Measurements from ENCODE around the gene CAPN13. TPM values are rescaled to one million over a fixed set of nuclear protein-coding genes. Genes with fewer than 3 reads are reported as not detected.

Gene CAPN13
- total RNA-seq, 1 experiment from 2014 or later, result not detected

DNA sequence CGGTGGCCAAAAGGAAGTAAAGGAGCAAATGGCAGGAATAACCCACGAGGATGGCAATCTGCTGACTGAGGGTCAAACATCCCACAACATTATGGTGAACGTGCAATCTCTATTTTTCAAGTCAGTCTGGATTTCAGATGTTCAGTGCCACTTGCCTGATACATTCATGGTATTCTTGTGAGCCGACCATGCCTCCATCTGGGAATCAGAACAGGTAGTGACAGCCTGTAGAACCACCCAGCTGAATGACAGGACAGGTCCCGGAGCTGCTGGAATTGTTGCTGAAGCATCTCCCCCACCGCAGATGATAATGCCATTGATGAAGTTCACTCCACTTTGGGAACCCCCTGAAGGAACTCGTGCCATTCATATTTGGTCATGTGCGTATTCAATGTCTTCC, 123.2 kb downstream of the CAPN13 start:
- Mint-ChIP-seq H3K27me3 (ENCODE audit: insufficient read depth, unreplicated experiment) (no peaks in the 10 kb centered on the region), H3K4me1 (ENCODE audit: insufficient read depth, unreplicated experiment) (no peaks in the 10 kb centered on the region), H3K36me3 (ENCODE audit: insufficient read depth, unreplicated experiment) (no peaks in the 10 kb centered on the region), H3K9me3 (ENCODE audit: unreplicated experiment) (no peaks in the 10 kb centered on the region), H3K4me3 (ENCODE audit: unreplicated experiment) (no peak overlapping the region), H3K27ac (ENCODE audit: low read depth, unreplicated experiment) (no peak overlapping the region)
- no TSS peak for BruUV-seq (replicated peaks)
- POLR2A ChIA-PET, result no interaction called here
- intact Hi-C loops (cut with micrococcal nuclease), result no loop called here
- no peak for TF ChIP-seq CTCF (IDR thresholded peaks at IDR 0.05; ENCODE audit: unreplicated experiment)
- CTCF ChIA-PET, result no interaction called here
- DNase-seq (ENCODE audit: unreplicated experiment), result no peak

GRCh38 chr2:30683236-30683956, 123.8 kb downstream of the CAPN13 start:
- intact Hi-C loops (cut with micrococcal nuclease), result no loop called here
- no peak for DNase-seq (ENCODE audit: unreplicated experiment)
- BruUV-seq (replicated peaks), result no TSS peak
- TF ChIP-seq CTCF (IDR thresholded peaks at IDR 0.05; ENCODE audit: unreplicated experiment), result no peak
- Mint-ChIP-seq H3K27me3 (ENCODE audit: insufficient read depth, unreplicated experiment) (no peaks in the 10 kb centered on the region), H3K9me3 (ENCODE audit: unreplicated experiment) (no peaks in the 10 kb centered on the region), H3K4me1 (ENCODE audit: insufficient read depth, unreplicated experiment) (no peaks in the 10 kb centered on the region), H3K27ac (ENCODE audit: low read depth, unreplicated experiment) (no peak overlapping the region), H3K4me3 (ENCODE audit: unreplicated experiment) (no peak overlapping the region), H3K36me3 (ENCODE audit: insufficient read depth, unreplicated experiment) (no peaks in the 10 kb centered on the region)
- ChIA-PET POLR2A (no interaction called here), CTCF (no interaction called here)

DNA sequence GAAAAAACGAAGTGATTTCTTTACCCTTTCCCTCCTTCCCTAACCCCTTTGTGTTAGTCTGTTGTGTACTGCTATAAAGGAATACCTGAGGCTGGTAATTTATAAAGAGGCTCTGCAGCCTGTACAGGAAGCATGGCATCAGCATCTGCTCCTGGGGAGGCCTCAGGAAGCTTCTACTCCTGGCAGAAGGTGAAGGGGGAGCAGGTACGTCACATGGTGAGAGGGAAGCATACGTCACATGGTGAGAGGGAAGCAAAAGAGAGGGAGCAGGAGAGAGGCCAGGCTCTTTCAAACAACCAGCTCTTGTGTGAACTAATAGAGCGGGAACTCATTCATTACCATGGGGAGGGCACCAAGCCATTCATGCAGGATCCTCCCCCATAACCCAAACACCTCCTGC, 126.2 kb downstream of the CAPN13 start:
- H3K4me3 Mint-ChIP-seq (ENCODE audit: unreplicated experiment), result no peak overlapping the region
- ChIA-PET POLR2A (no interaction called here), CTCF (interaction anchor here (0.5 kb wide), 1 partner anchor 29 kb away, joined by 4 read pairs; no protein-coding TSS in a partner anchor)
- intact Hi-C loops (cut with micrococcal nuclease), result no loop called here
- no peaks in the 10 kb centered on the region for H3K27me3 Mint-ChIP-seq (ENCODE audit: insufficient read depth, unreplicated experiment)
- no peak for DNase-seq (ENCODE audit: unreplicated experiment)
- H3K27ac Mint-ChIP-seq (ENCODE audit: low read depth, unreplicated experiment), result no peak overlapping the region
- TF ChIP-seq CTCF (IDR thresholded peaks at IDR 0.05; ENCODE audit: unreplicated experiment), result no peak
- no TSS peak for BruUV-seq (replicated peaks)
- no peaks in the 10 kb centered on the region for H3K4me1 Mint-ChIP-seq (ENCODE audit: insufficient read depth, unreplicated experiment)
- no peaks in the 10 kb centered on the region for H3K36me3 Mint-ChIP-seq (ENCODE audit: insufficient read depth, unreplicated experiment)
- no peaks in the 10 kb centered on the region for H3K9me3 Mint-ChIP-seq (ENCODE audit: unreplicated experiment)

GRCh38 chr2:30680121-30680520, 127.1 kb downstream of the CAPN13 start:
- no peaks in the 10 kb centered on the region for H3K9me3 Mint-ChIP-seq (ENCODE audit: unreplicated experiment)

More at GRCh38 chr2:30680121-30680520, 127.1 kb downstream of the CAPN13 start:
- ChIA-PET CTCF (interaction anchor here (0.6 kb wide), 1 partner anchor 602 kb away, joined by 3 read pairs; no protein-coding TSS in a partner anchor), POLR2A (no interaction called here)
- H3K27ac Mint-ChIP-seq (ENCODE audit: low read depth, unreplicated experiment), result no peak overlapping the region
- TF ChIP-seq CTCF (IDR thresholded peaks at IDR 0.05; ENCODE audit: unreplicated experiment), result no peak
- no peak overlapping the region for H3K4me3 Mint-ChIP-seq (ENCODE audit: unreplicated experiment)
- no peaks in the 10 kb centered on the region for H3K36me3 Mint-ChIP-seq (ENCODE audit: insufficient read depth, unreplicated experiment)
- no peak for DNase-seq (ENCODE audit: unreplicated experiment)
- no peaks in the 10 kb centered on the region for H3K4me1 Mint-ChIP-seq (ENCODE audit: insufficient read depth, unreplicated experiment)
- no TSS peak for BruUV-seq (replicated peaks)
- H3K27me3 Mint-ChIP-seq (ENCODE audit: insufficient read depth, unreplicated experiment), result no peaks in the 10 kb centered on the region
- intact Hi-C loops (cut with micrococcal nuclease), result no loop called here
